Keratinocyte (primary cell): ENCODE measurements around the gene PPM1D.

Source experiments
- EZH2 ChIP-seq: IDR thresholded peaks from one replicate; pipeline ENCODE4 v1.6.1; 2012; ENCODE audit warnings: inconsistent platforms, mild to moderate bottlenecking, low read length, moderate library complexity
- TF ChIP-seq, protein P1 (sequence below), 3 experiments: IDR thresholded peaks in 1 of 3; conservative IDR thresholded peaks in 1 of 3; optimal IDR thresholded peaks in 1 of 3; 2 replicates in 2 of 3; 3 replicates in 1 of 3; pipeline versions ENCODE3 to v1.5.1; 2011; ENCODE audit warnings: low read length in 3 of 3, mild to moderate bottlenecking in 3 of 3, moderate library complexity in 2 of 3, control low read depth in 1 of 3, inconsistent platforms in 1 of 3; ENCODE audit not compliant: insufficient read depth in 2 of 3; ENCODE audit errors: extremely low read depth in 1 of 3

DNA sequence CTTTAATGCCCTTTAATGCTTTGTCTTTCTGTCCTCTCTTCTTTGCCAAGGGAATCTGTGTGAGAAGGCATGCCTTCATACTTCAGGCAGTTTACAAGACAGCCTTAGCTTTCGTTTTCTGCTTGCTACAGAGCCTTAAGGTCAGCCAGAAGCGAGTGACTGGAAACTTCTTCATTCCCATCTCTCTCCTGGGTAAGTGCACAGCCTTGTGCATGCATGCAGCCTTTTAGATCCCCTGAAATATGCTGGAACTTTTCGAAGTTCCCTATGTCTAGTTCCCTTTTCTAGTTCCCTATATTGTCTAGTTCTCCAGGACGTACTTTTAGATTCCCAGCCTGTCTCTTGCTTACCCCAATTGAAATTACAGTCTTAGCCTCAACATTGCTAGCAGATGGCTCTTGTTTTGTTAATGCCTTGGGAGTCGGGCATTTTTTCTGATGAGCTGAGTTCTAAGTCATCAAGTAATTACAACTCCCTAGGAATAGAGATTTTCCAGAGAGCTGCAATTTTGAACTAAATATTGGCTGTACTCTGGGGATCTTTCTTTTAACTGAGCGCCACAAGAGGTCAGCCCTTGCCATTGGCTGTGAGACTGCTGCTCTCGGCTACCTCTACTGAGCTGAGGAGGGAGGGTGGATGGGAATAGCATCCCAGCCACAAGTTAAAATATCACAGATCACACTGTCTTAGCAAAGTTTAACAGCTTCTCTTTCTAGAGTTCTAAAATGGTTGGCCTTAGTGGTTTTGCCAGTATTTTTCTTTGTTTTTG, 22.7 kb upstream of the PPM1D start:
- TF ChIP-seq, protein P1, sequence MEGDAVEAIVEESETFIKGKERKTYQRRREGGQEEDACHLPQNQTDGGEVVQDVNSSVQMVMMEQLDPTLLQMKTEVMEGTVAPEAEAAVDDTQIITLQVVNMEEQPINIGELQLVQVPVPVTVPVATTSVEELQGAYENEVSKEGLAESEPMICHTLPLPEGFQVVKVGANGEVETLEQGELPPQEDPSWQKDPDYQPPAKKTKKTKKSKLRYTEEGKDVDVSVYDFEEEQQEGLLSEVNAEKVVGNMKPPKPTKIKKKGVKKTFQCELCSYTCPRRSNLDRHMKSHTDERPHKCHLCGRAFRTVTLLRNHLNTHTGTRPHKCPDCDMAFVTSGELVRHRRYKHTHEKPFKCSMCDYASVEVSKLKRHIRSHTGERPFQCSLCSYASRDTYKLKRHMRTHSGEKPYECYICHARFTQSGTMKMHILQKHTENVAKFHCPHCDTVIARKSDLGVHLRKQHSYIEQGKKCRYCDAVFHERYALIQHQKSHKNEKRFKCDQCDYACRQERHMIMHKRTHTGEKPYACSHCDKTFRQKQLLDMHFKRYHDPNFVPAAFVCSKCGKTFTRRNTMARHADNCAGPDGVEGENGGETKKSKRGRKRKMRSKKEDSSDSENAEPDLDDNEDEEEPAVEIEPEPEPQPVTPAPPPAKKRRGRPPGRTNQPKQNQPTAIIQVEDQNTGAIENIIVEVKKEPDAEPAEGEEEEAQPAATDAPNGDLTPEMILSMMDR (optimal IDR thresholded peaks at IDR 0.05 in 1 of 3, IDR thresholded peaks at IDR 0.05 in 1 of 3, conservative IDR thresholded peaks at IDR 0.05 in 1 of 3; ENCODE audit: extremely low read depth in 1 of 3, insufficient read depth in 2 of 3, low read length in 3 of 3): no peak
- no peak for TF ChIP-seq EZH2
